Osteoblast (primary cell): ENCODE data around the gene TCL1A. TPM values are rescaled to one million over a fixed set of nuclear protein-coding genes. Genes with fewer than 3 reads are reported as not detected.

Experiments
- DNase-seq: peaks from one replicate; pipeline ENCODE4 v3.0.0; 2011; ENCODE audit warnings: low spot score, mixed read lengths; ENCODE audit not compliant: insufficient read length; ENCODE audit errors: missing footprints
- H2AFZ ChIP-seq: 2 replicates; pipeline ENCODE4 v1.6.0; 2011; ENCODE audit warnings: mild to moderate bottlenecking, low read length
- H3K27ac ChIP-seq: 2 replicates; pipeline ENCODE4 v1.5.1; 2011; ENCODE audit warnings: mild to moderate bottlenecking, low read depth, low read length, moderate library complexity
- H3K27me3 ChIP-seq: 2 replicates; pipeline ENCODE4 v1.6.0; 2012; ENCODE audit warnings: mild to moderate bottlenecking, control low read depth, inconsistent platforms, low read length, moderate library complexity; ENCODE audit not compliant: insufficient read depth
- H3K36me3 ChIP-seq: 2 replicates; pipeline ENCODE4 v1.5.1; 2011; ENCODE audit warnings: mild to moderate bottlenecking, low read length, control low read depth, moderate library complexity; ENCODE audit not compliant: insufficient read depth
- H3K4me1 ChIP-seq: 2 replicates; pipeline ENCODE4 v1.5.1; 2011; ENCODE audit warnings: mild to moderate bottlenecking, low read length, control low read depth, moderate library complexity; ENCODE audit not compliant: insufficient read depth
- H3K4me2 ChIP-seq: 2 replicates; pipeline ENCODE4 v1.6.0; 2011; ENCODE audit warnings: mild to moderate bottlenecking, low read length; ENCODE audit not compliant: insufficient read depth
- H3K4me3 ChIP-seq: fragments of 200-600 bp; sonication (generic); 3 replicates; pipeline ENCODE4 v1.5.1; 2012; ENCODE audit warnings: mild to moderate bottlenecking, low read length, inconsistent platforms; ENCODE audit not compliant: insufficient read depth
- H3K79me2 ChIP-seq: 2 replicates; pipeline ENCODE4 v1.6.0; 2012; ENCODE audit warnings: mild to moderate bottlenecking, low read length, control low read depth, inconsistent platforms; ENCODE audit not compliant: insufficient read depth
- H3K9me3 ChIP-seq: 2 replicates; pipeline ENCODE4 v1.5.1; 2011; ENCODE audit warnings: low read depth, low read length, control low read depth
- H4K20me1 ChIP-seq: 2 replicates; pipeline ENCODE4 v1.6.0; 2012; ENCODE audit warnings: mild to moderate bottlenecking, low read length, control low read depth; ENCODE audit not compliant: insufficient read depth
- total RNA-seq: library from RNA; depleted of rRNA; stranded (reverse); fragments of >200 nt; gene quantifications from 2 replicates; pipeline ENCODE4 v1.2.3, GENCODE V29; 2012
- TF ChIP-seq, protein P1 (sequence below): IDR thresholded peaks from 2 replicates; pipeline ENCODE4 v1.5.1; 2011; ENCODE audit warnings: mild to moderate bottlenecking, low read depth, low read length, moderate library complexity; ENCODE audit errors: extremely low read depth

TCL1A gene
- total RNA-seq, 1 donor, result not detected

DNA sequence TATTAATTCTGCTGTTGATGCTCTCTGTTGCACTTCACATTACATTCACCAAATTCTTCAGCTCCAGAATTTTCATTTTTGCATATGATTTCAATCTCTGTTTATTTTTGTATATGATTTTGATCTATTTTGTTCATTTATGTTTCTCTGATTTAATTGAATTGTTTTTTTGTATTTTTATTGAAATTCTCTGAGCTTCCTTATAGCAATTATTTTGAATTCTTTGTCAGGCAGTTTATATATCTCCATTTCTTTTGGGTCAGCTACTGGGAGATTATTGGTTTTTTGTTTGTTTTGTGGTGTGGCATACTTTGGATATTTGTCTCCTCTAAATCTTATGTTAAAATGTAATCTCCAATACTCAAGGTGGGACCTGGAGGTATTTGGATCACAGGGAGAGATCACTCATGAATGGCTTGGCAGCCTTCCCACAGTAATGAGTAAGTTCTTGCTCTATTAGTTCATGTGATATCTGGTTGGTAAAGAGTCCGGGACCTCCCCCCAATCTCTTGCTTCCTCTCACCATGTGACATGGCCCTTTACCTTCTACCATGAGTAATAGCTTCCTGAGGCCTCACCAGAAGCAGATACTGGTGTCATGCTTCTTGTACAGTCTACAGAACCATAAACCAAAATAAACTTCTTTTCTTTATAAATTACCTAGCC lies 8.7 kb upstream of the TCL1A start:
- DNase-seq, result no peak
- H3K27ac ChIP-seq, result no peak overlapping the region

DNA sequence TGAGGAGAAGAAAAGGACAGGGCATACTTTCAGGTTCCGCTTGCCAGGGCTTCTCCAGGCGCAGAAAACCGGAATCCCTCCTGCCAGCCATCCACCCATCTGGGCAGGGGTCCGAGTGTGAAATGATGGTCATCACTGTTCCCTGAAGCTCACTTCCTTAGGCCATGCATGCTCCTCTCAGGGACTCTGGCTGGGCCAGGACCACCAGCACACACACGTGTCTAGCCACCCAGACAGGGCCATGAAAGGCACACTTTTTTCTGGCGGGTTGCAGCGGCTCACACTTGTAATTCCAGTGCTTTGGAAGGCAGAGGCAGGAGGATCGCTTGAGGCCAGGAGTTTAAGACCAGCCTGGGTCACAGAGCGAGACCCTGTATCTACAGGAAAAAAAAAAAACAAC lies 1.5 kb downstream of the TCL1A start:
- H3K79me2 ChIP-seq, result no peaks in the 10 kb centered on the region
- H3K27me3 ChIP-seq, result no peaks in the 10 kb centered on the region
- no peaks in the 10 kb centered on the region for H4K20me1 ChIP-seq
- H3K4me3 ChIP-seq, result no peak overlapping the region
- no peaks in the 10 kb centered on the region for H3K4me1 ChIP-seq
- H3K36me3 ChIP-seq, result no peaks in the 10 kb centered on the region
- no peak overlapping the region for H2AFZ ChIP-seq
- DNase-seq, result no peak
- no peak overlapping the region for H3K4me2 ChIP-seq
- H3K9me3 ChIP-seq, result no peaks in the 10 kb centered on the region
- TF ChIP-seq, protein P1, sequence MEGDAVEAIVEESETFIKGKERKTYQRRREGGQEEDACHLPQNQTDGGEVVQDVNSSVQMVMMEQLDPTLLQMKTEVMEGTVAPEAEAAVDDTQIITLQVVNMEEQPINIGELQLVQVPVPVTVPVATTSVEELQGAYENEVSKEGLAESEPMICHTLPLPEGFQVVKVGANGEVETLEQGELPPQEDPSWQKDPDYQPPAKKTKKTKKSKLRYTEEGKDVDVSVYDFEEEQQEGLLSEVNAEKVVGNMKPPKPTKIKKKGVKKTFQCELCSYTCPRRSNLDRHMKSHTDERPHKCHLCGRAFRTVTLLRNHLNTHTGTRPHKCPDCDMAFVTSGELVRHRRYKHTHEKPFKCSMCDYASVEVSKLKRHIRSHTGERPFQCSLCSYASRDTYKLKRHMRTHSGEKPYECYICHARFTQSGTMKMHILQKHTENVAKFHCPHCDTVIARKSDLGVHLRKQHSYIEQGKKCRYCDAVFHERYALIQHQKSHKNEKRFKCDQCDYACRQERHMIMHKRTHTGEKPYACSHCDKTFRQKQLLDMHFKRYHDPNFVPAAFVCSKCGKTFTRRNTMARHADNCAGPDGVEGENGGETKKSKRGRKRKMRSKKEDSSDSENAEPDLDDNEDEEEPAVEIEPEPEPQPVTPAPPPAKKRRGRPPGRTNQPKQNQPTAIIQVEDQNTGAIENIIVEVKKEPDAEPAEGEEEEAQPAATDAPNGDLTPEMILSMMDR, result no peak
- H3K27ac ChIP-seq, result no peak overlapping the region

More for the DNA sequence above, 8.7 kb upstream of the TCL1A start:
- no peaks in the 10 kb centered on the region for H3K36me3 ChIP-seq
- no peak overlapping the region for H3K4me2 ChIP-seq
- no peak overlapping the region for H2AFZ ChIP-seq
- no peaks in the 10 kb centered on the region for H3K27me3 ChIP-seq
- H4K20me1 ChIP-seq, result no peaks in the 10 kb centered on the region
- H3K79me2 ChIP-seq, result no peaks in the 10 kb centered on the region
- no peaks in the 10 kb centered on the region for H3K9me3 ChIP-seq
- TF ChIP-seq, protein P1, result no peak
- H3K4me1 ChIP-seq, result no peaks in the 10 kb centered on the region
- H3K4me3 ChIP-seq, result no peak overlapping the region

DNA sequence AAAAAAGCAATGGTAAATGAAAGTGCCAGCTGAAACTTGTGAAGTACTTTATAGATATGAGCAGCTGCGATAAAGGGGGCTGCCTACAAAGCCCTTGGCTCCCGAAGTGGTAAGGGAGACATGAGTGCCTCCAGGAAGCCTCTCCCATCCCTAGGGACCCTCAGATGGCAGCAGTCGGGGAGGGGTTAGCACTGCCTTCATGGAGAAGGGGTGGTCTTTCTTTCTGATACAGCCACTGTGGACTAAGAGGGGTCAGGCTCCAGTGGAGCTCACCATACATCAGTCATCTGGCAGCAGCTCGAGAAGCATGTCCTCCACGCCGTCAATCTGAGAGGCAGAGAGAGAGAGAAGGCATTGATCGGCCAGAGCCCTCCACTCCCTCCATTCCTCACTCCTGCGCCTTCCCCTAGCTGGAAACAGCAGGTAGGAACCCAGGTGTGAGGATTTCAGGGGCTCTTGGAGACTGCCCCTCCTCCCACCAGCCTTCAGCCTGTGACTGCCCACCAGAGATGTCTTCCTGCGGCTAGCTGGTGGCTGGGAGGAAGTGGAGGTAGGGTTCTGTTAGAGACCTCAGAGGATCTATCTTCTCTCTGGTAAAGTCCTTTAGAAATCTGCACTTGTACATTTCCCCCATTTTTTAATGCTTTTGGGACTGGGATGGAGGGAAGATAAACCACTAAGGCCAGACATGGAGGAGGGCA lies 2.3 kb downstream of the TCL1A start:
- Histone ChIP-seq H3K79me2 (no peaks in the 10 kb centered on the region), H3K9me3 (no peaks in the 10 kb centered on the region), H3K27ac (no peak overlapping the region), H4K20me1 (no peaks in the 10 kb centered on the region), H3K4me1 (no peaks in the 10 kb centered on the region), H3K4me2 (no peak overlapping the region), H3K4me3 (no peak overlapping the region), H2AFZ (no peak overlapping the region), H3K27me3 (no peaks in the 10 kb centered on the region), H3K36me3 (no peaks in the 10 kb centered on the region)
- no peak for DNase-seq
- TF ChIP-seq, protein P1, result no peak

DNA sequence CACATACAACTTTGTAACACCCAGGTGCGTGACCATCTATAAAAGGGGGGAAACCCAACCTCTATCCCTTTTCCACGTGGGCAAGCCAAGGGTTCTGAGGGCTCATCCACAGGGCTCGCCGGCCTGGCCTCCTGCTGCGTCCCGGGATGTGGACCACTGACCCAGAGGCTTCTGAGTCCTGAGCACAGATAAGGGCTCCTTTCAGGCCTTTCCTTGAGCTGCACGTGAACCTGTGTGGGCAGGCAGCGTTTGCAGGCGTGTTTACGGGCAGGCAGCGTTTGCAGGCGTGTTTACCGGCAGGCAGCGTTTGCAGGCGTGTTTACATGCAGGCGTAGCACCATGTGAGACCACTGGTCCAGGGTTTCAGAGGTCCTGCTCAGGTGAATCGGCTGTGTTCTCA lies 3.8 kb downstream of the TCL1A start:
- DNase-seq, result no peak
- TF ChIP-seq, protein P1, result no peak
- no peaks in the 10 kb centered on the region for H3K36me3 ChIP-seq
- no peaks in the 10 kb centered on the region for H3K27me3 ChIP-seq
- no peaks in the 10 kb centered on the region for H4K20me1 ChIP-seq
- H3K4me3 ChIP-seq, result no peak overlapping the region
- H3K79me2 ChIP-seq, result no peaks in the 10 kb centered on the region
- H3K27ac ChIP-seq, result no peak overlapping the region
- H3K4me1 ChIP-seq, result no peaks in the 10 kb centered on the region
- H3K9me3 ChIP-seq, result no peaks in the 10 kb centered on the region
- no peak overlapping the region for H2AFZ ChIP-seq
- H3K4me2 ChIP-seq, result no peak overlapping the region
